Neutrophil (primary cell): ENCODE measurements around the gene SLC2A6.

Source experiments
- H3K27ac ChIP-seq: fragments of 200-600 bp; sonication (generic); 2 replicates; pipeline ENCODE4 v1.5.1; 2016; ENCODE audit warnings: mild to moderate bottlenecking, moderate library complexity
- H3K27me3 ChIP-seq: fragments of 200-600 bp; sonication (generic); 2 replicates; pipeline ENCODE4 v1.6.0; 2016; ENCODE audit warnings: mild to moderate bottlenecking
- H3K36me3 ChIP-seq: fragments of 200-600 bp; sonication (generic); 2 replicates; pipeline ENCODE4 v1.5.1; 2017
- H3K4me1 ChIP-seq, 2 experiments: fragments of 200-600 bp in 1 of 2; sonication (generic) in 1 of 2; 1 replicate in 1 of 2; 2 replicates in 1 of 2; pipeline versions ENCODE4 v1.5.1 to v1.6.1; 2013 to 2016; ENCODE audit warnings: low read depth in 1 of 2, low read length in 1 of 2, mild to moderate bottlenecking in 1 of 2, moderate library complexity in 1 of 2; ENCODE audit not compliant: control insufficient read depth in 1 of 2, insufficient read depth in 1 of 2
- H3K4me3 ChIP-seq, 2 experiments: fragments of 200-600 bp in 1 of 2; sonication (generic) in 1 of 2; 1 replicate in 1 of 2; 2 replicates in 1 of 2; pipeline ENCODE4 v1.5.1; 2013 to 2016; ENCODE audit warnings: low read depth in 1 of 2, low read length in 1 of 2, mild to moderate bottlenecking in 1 of 2, moderate library complexity in 1 of 2
- H3K9me3 ChIP-seq: fragments of 200-600 bp; sonication (generic); 2 replicates; pipeline ENCODE4 v1.5.1; 2016
- CTCF ChIP-seq: fragments of 200-600 bp; sonication (generic); IDR thresholded peaks from 2 replicates; pipeline ENCODE4 v1.5.1; 2016; ENCODE audit warnings: antibody characterized with exemption

Gene SLC2A6

GRCh38 chr9:133456409-133456808 is 22.5 kb downstream of the SLC2A6 start:
- TF ChIP-seq CTCF: no peak
- Histone ChIP-seq H3K4me3 (no peak overlapping the region), H3K27ac (no peak overlapping the region), H3K36me3 (no peaks in the 10 kb centered on the region), H3K27me3 (peaks cover 27% of the 10 kb centered on the region), H3K9me3 (no peaks in the 10 kb centered on the region), H3K4me1 (peaks cover 13 to 15% of the 10 kb centered on the region in 2 experiments)

- no peaks in the 10 kb centered on the region for H3K36me3 ChIP-seq
- no peak overlapping the region for H3K27ac ChIP-seq
- peaks cover 13 to 15% of the 10 kb centered on the region in 2 experiments for H3K4me1 ChIP-seq
- H3K4me3 ChIP-seq: no peak overlapping the region
- peaks cover 22% of the 10 kb centered on the region for H3K27me3 ChIP-seq
- TF ChIP-seq CTCF: no peak
- no peaks in the 10 kb centered on the region for H3K9me3 ChIP-seq
Measured at GRCh38 chr9:133455936-133456335, 23.0 kb downstream of the SLC2A6 start.

- Histone ChIP-seq H3K27me3 (peaks cover 17% of the 10 kb centered on the region), H3K27ac (no peak overlapping the region), H3K9me3 (no peaks in the 10 kb centered on the region), H3K36me3 (no peaks in the 10 kb centered on the region), H3K4me1 (peaks cover 8 to 9% of the 10 kb centered on the region in 2 experiments), H3K4me3 (no peak overlapping the region)
- TF ChIP-seq CTCF: no peak
Measured at GRCh38 chr9:133454943-133455673, 23.8 kb downstream of the SLC2A6 start.

GRCh38 chr9:133454325-133454724 is 24.6 kb downstream of the SLC2A6 start:
- Histone ChIP-seq H3K36me3 (no peaks in the 10 kb centered on the region), H3K27ac (no peak overlapping the region), H3K4me3 (no peak overlapping the region), H3K9me3 (no peaks in the 10 kb centered on the region), H3K4me1 (peaks cover 5 to 8% of the 10 kb centered on the region in 2 experiments), H3K27me3 (peaks cover 17% of the 10 kb centered on the region)
- TF ChIP-seq CTCF: no peak

- no peak overlapping the region for H3K27ac ChIP-seq
- H3K9me3 ChIP-seq: no peaks in the 10 kb centered on the region
- TF ChIP-seq CTCF: no peak
Measured at GRCh38 chr9:133453651-133454050, 25.2 kb downstream of the SLC2A6 start.

More at GRCh38 chr9:133453651-133454050, 25.2 kb downstream of the SLC2A6 start:
- no peaks in the 10 kb centered on the region for H3K36me3 ChIP-seq
- H3K4me1 ChIP-seq: peaks cover 0 to 2% of the 10 kb centered on the region in 2 experiments
- H3K4me3 ChIP-seq: no peak overlapping the region
- H3K27me3 ChIP-seq: peaks cover 11% of the 10 kb centered on the region
